B cell (primary cell): Measurements from ENCODE around the gene SH3TC1.

ENCODE experiments used
- CTCF ChIP-seq: fragments of 200-600 bp; IDR thresholded peaks from one replicate; pipeline ENCODE4 v1.8.0; 2022; ENCODE audit warnings: antibody characterized with exemption, mild to moderate bottlenecking
- EZH2 ChIP-seq: IDR thresholded peaks from 2 replicates; pipeline ENCODE4 v1.6.1; 2012; ENCODE audit warnings: borderline replicate concordance, low read depth, mild to moderate bottlenecking, moderate library complexity, low read length; ENCODE audit not compliant: insufficient read depth, poor library complexity, severe bottlenecking

- TF ChIP-seq CTCF (no peak), EZH2 (no peak)
Measured at GRCh38 chr4:8182858-8183725, 16.0 kb upstream of the SH3TC1 start.
